Endometrial microvascular endothelial cells (primary cell): ENCODE results near the gene CA12. TPM values are rescaled to one million over a fixed set of nuclear protein-coding genes. Genes with fewer than 3 reads are reported as not detected.

Experiments
- in situ Hi-C: cut with HindIII; loops from 2 replicates; pipeline ENCODE4 v1.10.0; 2017; ENCODE audit warnings: low sequenced_read_pairs, low pct_unique_long_range_greater_than_20kb; ENCODE audit errors: inconsistent ontology term
- total RNA-seq: library from RNA; depleted of rRNA; stranded (reverse); fragments of >200 nt; gene quantifications from one replicate; pipeline ENCODE4 v1.2.3, GENCODE V29; 2015; ENCODE audit errors: inconsistent ontology term

Gene CA12
- total RNA-seq, 1 donor from 2014 or later, result 1.3 TPM

GRCh38 chr15:63292771-63293170, 88.9 kb downstream of the CA12 start:
- in situ Hi-C loops, result no loop called here

GRCh38 chr15:63292241-63292640, 89.4 kb downstream of the CA12 start:
- in situ Hi-C loops, result no loop called here

DNA sequence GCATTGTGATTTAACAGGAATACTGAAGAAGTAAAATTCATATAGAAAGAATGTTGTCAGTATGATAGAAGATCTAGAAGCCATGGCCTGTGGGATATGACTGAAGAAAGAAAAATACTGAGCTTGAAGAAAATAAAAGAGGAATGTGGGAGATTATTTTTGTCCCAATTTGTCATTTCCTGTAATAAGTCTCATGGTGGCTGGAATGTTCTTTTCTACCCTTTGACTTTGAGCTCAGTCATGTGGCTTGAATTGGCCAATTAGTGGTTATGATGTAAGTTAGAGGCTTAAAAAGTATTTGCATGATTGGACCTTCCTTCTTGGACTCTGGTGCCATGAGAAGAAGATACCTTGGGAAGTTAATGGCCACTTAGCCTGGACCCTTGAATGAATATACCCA, 90.1 kb downstream of the CA12 start:
- in situ Hi-C loops, result no loop called here

- in situ Hi-C loops, result no loop called here
These were observed 92.8 kb downstream of the CA12 start for GRCh38 chr15:63288778-63289378.

DNA sequence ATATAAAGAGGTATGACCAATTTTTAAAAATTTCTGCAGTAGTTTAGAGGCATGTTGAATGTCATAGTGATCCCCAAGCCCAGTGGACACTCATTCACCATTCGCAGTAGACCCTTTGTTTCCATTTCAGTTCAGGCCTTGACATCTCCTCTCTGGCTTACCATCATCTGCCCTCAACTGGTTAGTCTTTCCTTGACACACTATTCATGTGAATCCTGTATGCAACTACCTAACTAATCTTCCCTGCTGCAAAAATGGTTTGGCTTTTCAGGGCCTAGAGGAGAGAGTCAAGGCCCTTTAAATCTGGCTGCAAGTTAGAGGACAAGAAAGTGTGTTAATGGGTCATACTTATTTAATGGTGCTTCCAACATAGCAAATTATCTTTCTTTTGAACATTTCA, 93.3 kb downstream of the CA12 start:
- in situ Hi-C loops, result no loop called here

- in situ Hi-C loops, result no loop called here
These were observed 94.5 kb downstream of the CA12 start for GRCh38 chr15:63287109-63287508.

- in situ Hi-C loops, result no loop called here
These were observed 97.3 kb downstream of the CA12 start for GRCh38 chr15:63284335-63284734.

DNA sequence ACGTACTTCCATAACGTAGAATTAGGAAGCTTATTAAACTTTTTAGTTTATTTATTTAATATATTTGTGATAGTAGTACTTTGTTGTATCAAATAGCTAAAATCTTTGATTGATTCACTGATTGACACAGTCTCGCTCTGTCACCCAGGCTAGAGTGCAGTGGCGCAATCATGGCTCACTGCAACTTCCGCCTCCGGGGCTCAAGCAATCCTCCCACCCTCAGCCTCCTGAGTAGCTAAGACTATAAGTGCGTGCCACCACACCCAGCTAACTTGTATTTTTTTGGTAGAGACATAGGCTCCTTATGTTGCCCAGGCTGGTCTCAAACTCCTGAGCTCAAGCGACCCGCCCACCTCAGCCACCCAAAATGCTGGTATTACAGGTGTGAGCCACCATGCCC, 98.5 kb downstream of the CA12 start:
- in situ Hi-C loops, result no loop called here

GRCh38 chr15:63277893-63278456, 103.7 kb downstream of the CA12 start:
- in situ Hi-C loops, result no loop called here

GRCh38 chr15:63277038-63277892, 104.4 kb downstream of the CA12 start, which contains the start of gene APH1B:
TSS of gene APH1B (plus strand) at chr15:63277605. CDS start at chr15:63277624, 19 bp downstream.
- in situ Hi-C loops, result no loop called here

GRCh38 chr15:63276342-63277037, 105.2 kb downstream of the CA12 start:
- in situ Hi-C loops, result no loop called here

GRCh38 chr15:63274427-63274826, 107.2 kb downstream of the CA12 start:
- in situ Hi-C loops, result no loop called here

Other genes with a start within 250 kb of the CA12 start
- 184 TPM for gene RPS27L, start 224.4 kb downstream of the CA12 start, total RNA-seq
- 35.9 TPM for gene RAB8B, start 192.2 kb downstream of the CA12 start, total RNA-seq
- 17.8 TPM for gene APH1B, start 104.2 kb downstream of the CA12 start, total RNA-seq
- gene USP3, start 122.7 kb upstream of the CA12 start, total RNA-seq, result 35.1 TPM
- not detected for gene FBXL22, start 215.5 kb upstream of the CA12 start, total RNA-seq